Osteoblast (primary cell): Measurements from ENCODE around the gene MAP3K14. TPM values are rescaled to one million over a fixed set of nuclear protein-coding genes. Genes with fewer than 3 reads are reported as not detected.

ENCODE experiments used
- DNase-seq: peaks from one replicate; pipeline ENCODE4 v3.0.0; 2011; ENCODE audit warnings: low spot score, mixed read lengths; ENCODE audit not compliant: insufficient read length; ENCODE audit errors: missing footprints
- H2AFZ ChIP-seq: 2 replicates; pipeline ENCODE4 v1.6.0; 2011; ENCODE audit warnings: mild to moderate bottlenecking, low read length
- H3K27ac ChIP-seq: 2 replicates; pipeline ENCODE4 v1.5.1; 2011; ENCODE audit warnings: mild to moderate bottlenecking, low read depth, low read length, moderate library complexity
- H3K27me3 ChIP-seq: 2 replicates; pipeline ENCODE4 v1.6.0; 2012; ENCODE audit warnings: mild to moderate bottlenecking, control low read depth, inconsistent platforms, low read length, moderate library complexity; ENCODE audit not compliant: insufficient read depth
- H3K36me3 ChIP-seq: 2 replicates; pipeline ENCODE4 v1.5.1; 2011; ENCODE audit warnings: mild to moderate bottlenecking, low read length, control low read depth, moderate library complexity; ENCODE audit not compliant: insufficient read depth
- H3K4me1 ChIP-seq: 2 replicates; pipeline ENCODE4 v1.5.1; 2011; ENCODE audit warnings: mild to moderate bottlenecking, low read length, control low read depth, moderate library complexity; ENCODE audit not compliant: insufficient read depth
- H3K4me2 ChIP-seq: 2 replicates; pipeline ENCODE4 v1.6.0; 2011; ENCODE audit warnings: mild to moderate bottlenecking, low read length; ENCODE audit not compliant: insufficient read depth
- H3K4me3 ChIP-seq: fragments of 200-600 bp; sonication (generic); 3 replicates; pipeline ENCODE4 v1.5.1; 2012; ENCODE audit warnings: mild to moderate bottlenecking, low read length, inconsistent platforms; ENCODE audit not compliant: insufficient read depth
- H3K79me2 ChIP-seq: 2 replicates; pipeline ENCODE4 v1.6.0; 2012; ENCODE audit warnings: mild to moderate bottlenecking, low read length, control low read depth, inconsistent platforms; ENCODE audit not compliant: insufficient read depth
- H3K9me3 ChIP-seq: 2 replicates; pipeline ENCODE4 v1.5.1; 2011; ENCODE audit warnings: low read depth, low read length, control low read depth
- H4K20me1 ChIP-seq: 2 replicates; pipeline ENCODE4 v1.6.0; 2012; ENCODE audit warnings: mild to moderate bottlenecking, low read length, control low read depth; ENCODE audit not compliant: insufficient read depth
- total RNA-seq: library from RNA; depleted of rRNA; stranded (reverse); fragments of >200 nt; gene quantifications from 2 replicates; pipeline ENCODE4 v1.2.3, GENCODE V29; 2012
- TF ChIP-seq, protein P1 (sequence below): IDR thresholded peaks from 2 replicates; pipeline ENCODE4 v1.5.1; 2011; ENCODE audit warnings: mild to moderate bottlenecking, low read depth, low read length, moderate library complexity; ENCODE audit errors: extremely low read depth

Gene MAP3K14
- total RNA-seq, 1 donor: 3.6 TPM

DNA sequence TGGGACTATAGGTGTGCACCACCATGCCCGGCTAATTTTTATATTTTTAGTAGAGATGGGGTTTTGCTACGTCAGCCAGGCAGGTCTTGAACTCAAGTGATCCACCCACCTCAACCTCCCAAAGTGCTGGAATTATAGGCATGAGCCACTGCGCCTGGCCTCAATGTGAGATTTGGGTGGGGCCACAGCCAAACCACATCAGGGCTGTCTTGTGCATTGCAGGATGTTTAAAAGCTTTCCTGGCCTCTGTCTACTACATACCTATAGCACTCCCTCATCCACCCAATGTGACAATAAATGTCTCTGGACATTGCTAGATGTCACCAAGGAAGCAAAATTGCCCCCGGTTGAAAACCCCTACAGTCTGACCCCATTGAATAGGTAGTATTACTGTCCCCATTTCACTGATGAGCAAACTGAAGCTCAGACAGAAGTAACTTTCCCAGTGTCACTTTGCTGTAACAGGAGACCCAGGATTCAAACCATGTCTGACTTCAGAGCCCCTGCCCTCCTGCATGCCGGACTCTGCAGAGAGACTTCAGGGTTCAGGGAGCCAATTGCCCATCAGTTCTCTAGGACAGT is 3.6 kb upstream of the MAP3K14 start:
- Histone ChIP-seq H3K9me3 (no peaks in the 10 kb centered on the region), H2AFZ (no peak overlapping the region), H3K4me3 (no peak overlapping the region), H3K27ac (peak overlapping the region; percentile 93), H3K36me3 (no peaks in the 10 kb centered on the region), H3K4me1 (peaks cover 55% of the 10 kb centered on the region), H3K79me2 (peaks cover 11% of the 10 kb centered on the region), H4K20me1 (peaks cover 12% of the 10 kb centered on the region), H3K4me2 (peak overlapping the region; percentile 65), H3K27me3 (no peaks in the 10 kb centered on the region)
- TF ChIP-seq, protein P1, sequence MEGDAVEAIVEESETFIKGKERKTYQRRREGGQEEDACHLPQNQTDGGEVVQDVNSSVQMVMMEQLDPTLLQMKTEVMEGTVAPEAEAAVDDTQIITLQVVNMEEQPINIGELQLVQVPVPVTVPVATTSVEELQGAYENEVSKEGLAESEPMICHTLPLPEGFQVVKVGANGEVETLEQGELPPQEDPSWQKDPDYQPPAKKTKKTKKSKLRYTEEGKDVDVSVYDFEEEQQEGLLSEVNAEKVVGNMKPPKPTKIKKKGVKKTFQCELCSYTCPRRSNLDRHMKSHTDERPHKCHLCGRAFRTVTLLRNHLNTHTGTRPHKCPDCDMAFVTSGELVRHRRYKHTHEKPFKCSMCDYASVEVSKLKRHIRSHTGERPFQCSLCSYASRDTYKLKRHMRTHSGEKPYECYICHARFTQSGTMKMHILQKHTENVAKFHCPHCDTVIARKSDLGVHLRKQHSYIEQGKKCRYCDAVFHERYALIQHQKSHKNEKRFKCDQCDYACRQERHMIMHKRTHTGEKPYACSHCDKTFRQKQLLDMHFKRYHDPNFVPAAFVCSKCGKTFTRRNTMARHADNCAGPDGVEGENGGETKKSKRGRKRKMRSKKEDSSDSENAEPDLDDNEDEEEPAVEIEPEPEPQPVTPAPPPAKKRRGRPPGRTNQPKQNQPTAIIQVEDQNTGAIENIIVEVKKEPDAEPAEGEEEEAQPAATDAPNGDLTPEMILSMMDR: no peak
- DNase-seq: no peak

GRCh38 chr17:45319239-45319703 is 2.5 kb upstream of the MAP3K14 start:
- peak; percentile 55 for DNase-seq
- H3K4me2 ChIP-seq: peak overlapping the region; percentile 54
- no peaks in the 10 kb centered on the region for H3K9me3 ChIP-seq
- H2AFZ ChIP-seq: peak overlapping the region; percentile 13
- H3K27me3 ChIP-seq: no peaks in the 10 kb centered on the region
- H3K4me3 ChIP-seq: no peak overlapping the region
- peak overlapping the region; percentile 93 for H3K27ac ChIP-seq
- peaks cover 23% of the 10 kb centered on the region for H3K79me2 ChIP-seq
- peaks cover 67% of the 10 kb centered on the region for H3K4me1 ChIP-seq
- H3K36me3 ChIP-seq: no peaks in the 10 kb centered on the region
- TF ChIP-seq, protein P1: no peak
- peaks cover 23% of the 10 kb centered on the region for H4K20me1 ChIP-seq

GRCh38 chr17:45318561-45319230 is 1.9 kb upstream of the MAP3K14 start:
- peak; percentile 41 for DNase-seq
- Histone ChIP-seq H3K36me3 (no peaks in the 10 kb centered on the region), H3K79me2 (peaks cover 28% of the 10 kb centered on the region), H3K4me3 (no peak overlapping the region), H3K27ac (peak overlapping the region; percentile 93), H4K20me1 (peaks cover 28% of the 10 kb centered on the region), H2AFZ (no peak overlapping the region), H3K4me2 (peak overlapping the region; percentile 54), H3K27me3 (no peaks in the 10 kb centered on the region), H3K9me3 (no peaks in the 10 kb centered on the region), H3K4me1 (peaks cover 73% of the 10 kb centered on the region)
- TF ChIP-seq, protein P1: no peak
